HEK293 (cell line): ENCODE data around the gene EPS8L1.

Experiments used
- CTCF ChIA-PET: fragments of 350-600 bp; formaldehyde crosslinking; extraction: SDS; loops from one replicate; lab custom pipeline; 2021; ENCODE audit warnings: antibody characterized with exemption; lab: Yijun Ruan, JAX
- POLR2A ChIA-PET: fragments of 300-600 bp; formaldehyde crosslinking; extraction: SDS; loops from one replicate; lab custom pipeline; 2020; ENCODE audit warnings: antibody characterized with exemption, inconsistent platforms; lab: Yijun Ruan, JAX
- H3K27ac ChIP-seq: fragments of 200-500 bp; sonication (Bioruptor generic); 2 replicates; pipeline ENCODE4 v1.5.1; 2014; ENCODE audit warnings: low read depth, low read length, control low read depth, inconsistent platforms; ENCODE audit errors: extremely low read depth
- H3K36me3 ChIP-seq, 2 experiments: fragments of 200-500 bp in 1 of 2; sonication (Bioruptor generic) in 1 of 2; 1 replicate in 1 of 2; 2 replicates in 1 of 2; pipeline ENCODE4 v1.5.1; 2014 to 2017; ENCODE audit warnings: inconsistent platforms in 2 of 2, low read length in 2 of 2; ENCODE audit not compliant: control insufficient read depth in 2 of 2, insufficient read depth in 1 of 2
- H3K4me1 ChIP-seq: fragments of 200-500 bp; sonication (Bioruptor generic); 2 replicates; pipeline ENCODE4 v1.5.1; 2014; ENCODE audit warnings: mild to moderate bottlenecking, low read length, inconsistent platforms; ENCODE audit not compliant: control insufficient read depth, insufficient read depth
- H3K4me3 ChIP-seq: 2 replicates; pipeline ENCODE4 v1.5.1; 2011; ENCODE audit warnings: low read depth, mild to moderate bottlenecking, control low read depth, low read length, moderate library complexity
- H3K9me3 ChIP-seq: fragments of 200-500 bp; sonication (Bioruptor generic); 2 replicates; pipeline ENCODE4 v1.5.1; 2014; ENCODE audit warnings: low read depth, low read length, inconsistent platforms; ENCODE audit not compliant: control insufficient read depth, insufficient read depth
- BCL11A ChIP-seq: fragments of 450-650 bp; formaldehyde crosslinking; IDR thresholded peaks from 2 replicates; pipeline ENCODE4 v1.5.1; 2016; ENCODE audit warnings: low read depth, missing biosample characterization, missing genetic modification characterization
- ELK4 ChIP-seq: IDR thresholded peaks from 2 replicates; pipeline ENCODE4 v1.6.1; 2011; ENCODE audit warnings: mild to moderate bottlenecking, low read depth, low read length, borderline replicate concordance
- HIC1 ChIP-seq: fragments of 450-650 bp; formaldehyde crosslinking; IDR thresholded peaks from 2 replicates; pipeline ENCODE4 v1.5.1; 2016; ENCODE audit warnings: missing biosample characterization, missing genetic modification characterization
- KLF1 ChIP-seq: fragments of 450-650 bp; formaldehyde crosslinking; IDR thresholded peaks from 2 replicates; pipeline ENCODE4 v1.5.1; 2016; ENCODE audit warnings: missing biosample characterization, missing genetic modification characterization
- PRDM10 ChIP-seq: fragments of 450-650 bp; formaldehyde crosslinking; IDR thresholded peaks from 2 replicates; pipeline ENCODE4 v1.5.1; 2016; ENCODE audit warnings: missing biosample characterization, missing genetic modification characterization
- SALL2 ChIP-seq: fragments of 450-650 bp; formaldehyde crosslinking; IDR thresholded peaks from 2 replicates; pipeline ENCODE4 v1.5.0; 2017; ENCODE audit warnings: missing biosample characterization, mild to moderate bottlenecking, missing genetic modification characterization, borderline replicate concordance
- ZBTB20 ChIP-seq: fragments of 450-650 bp; formaldehyde crosslinking; IDR thresholded peaks from 2 replicates; pipeline ENCODE4 v1.5.1; 2016; ENCODE audit warnings: missing biosample characterization, missing genetic modification characterization
- ZBTB48 ChIP-seq: fragments of 450-650 bp; formaldehyde crosslinking; IDR thresholded peaks from 2 replicates; pipeline ENCODE4 v1.5.1; 2016; ENCODE audit warnings: missing biosample characterization, missing genetic modification characterization
- ZNF146 ChIP-seq: fragments of 450-650 bp; formaldehyde crosslinking; IDR thresholded peaks from 2 replicates; pipeline ENCODE4 v1.5.1; 2016; ENCODE audit warnings: missing biosample characterization, missing genetic modification characterization
- ZNF354C ChIP-seq: fragments of 450-650 bp; formaldehyde crosslinking; IDR thresholded peaks from 2 replicates; pipeline ENCODE4 v1.5.1; 2016; ENCODE audit warnings: missing biosample characterization, missing genetic modification characterization, low read depth, borderline replicate concordance
- ZNF394 ChIP-seq: fragments of 450-650 bp; formaldehyde crosslinking; IDR thresholded peaks from 2 replicates; pipeline ENCODE4 v1.5.1; 2016; ENCODE audit warnings: missing biosample characterization, missing genetic modification characterization, mild to moderate bottlenecking, moderate library complexity, borderline replicate concordance
- ZNF416 ChIP-seq: fragments of 450-650 bp; formaldehyde crosslinking; IDR thresholded peaks from 2 replicates; pipeline ENCODE4 v1.5.1; 2016; ENCODE audit warnings: missing biosample characterization, missing genetic modification characterization
- ZNF449 ChIP-seq: fragments of 450-650 bp; formaldehyde crosslinking; IDR thresholded peaks from 2 replicates; pipeline ENCODE4 v1.5.1; 2017; ENCODE audit warnings: missing biosample characterization, mild to moderate bottlenecking, missing genetic modification characterization, moderate library complexity
- ZNF513 ChIP-seq: fragments of 450-650 bp; IDR thresholded peaks from 2 replicates; pipeline ENCODE4 v1.5.1; 2018; ENCODE audit warnings: missing biosample characterization, missing genetic modification characterization
- ZNF645 ChIP-seq: fragments of 450-650 bp; formaldehyde crosslinking; IDR thresholded peaks from 2 replicates; pipeline ENCODE4; 2016; ENCODE audit warnings: missing biosample characterization, missing genetic modification characterization
- ZNF660 ChIP-seq: fragments of 450-650 bp; IDR thresholded peaks from 2 replicates; pipeline ENCODE4 v1.5.1; 2018; ENCODE audit warnings: missing biosample characterization, mild to moderate bottlenecking, missing genetic modification characterization

Gene EPS8L1

GRCh38 chr19:55071129-55071502 lies 4.6 kb upstream of the EPS8L1 start (continued):
- TF ChIP-seq ZNF449 (tag by site-specific recombination), result no peak
- TF ChIP-seq PRDM10, result peak; percentile 74
- no peak for TF ChIP-seq ZNF660 (tag by site-specific recombination)
- TF ChIP-seq ZNF394 (tag by site-specific recombination), result no peak
- no peak for TF ChIP-seq BCL11A
- TF ChIP-seq ZNF416 (tag by site-specific recombination), result no peak

- Histone ChIP-seq H3K4me3 (no peak overlapping the region), H3K36me3 (no peaks in the 10 kb centered on the region), H3K27ac (no peak overlapping the region), H3K9me3 (no peaks in the 10 kb centered on the region), H3K4me1 (peaks cover 4% of the 10 kb centered on the region; the same call in 1 of the 2 replicates)
- no peak for TF ChIP-seq ZNF645
- TF ChIP-seq SALL2 (tag by site-specific recombination), result no peak
- TF ChIP-seq ZBTB20 (tag by site-specific recombination), result no peak
- TF ChIP-seq ZBTB48, result no peak
- no peak for TF ChIP-seq ELK4
- no peak for TF ChIP-seq HIC1 (tag by site-specific recombination)
- no peak for TF ChIP-seq ZNF513 (tag by site-specific recombination)
- no peak for TF ChIP-seq ZNF146 (tag by site-specific recombination)
- TF ChIP-seq ZNF354C (tag by site-specific recombination), result no peak
- TF ChIP-seq KLF1 (tag by site-specific recombination), result no peak
- CTCF ChIA-PET, result interaction anchor here (0.6 to 1.0 kb wide), 2 partner anchors 17 to 20 kb away, joined by 3 to 6 read pairs; no protein-coding TSS in a partner anchor
- POLR2A ChIA-PET, result no interaction called here
Observed at GRCh38 chr19:55071913-55072312, 3.8 kb upstream of the EPS8L1 start.
